HG03342 (cell line): ENCODE measurements around the gene GNB1.
A peak's percentile ranks its signal among the peaks of the same experiment; 100 is the strongest.
"Not testable (repeated sequence)": the region's sequence is repeated elsewhere in the genome, so short reads cannot be mapped to it uniquely, and the experiment has no call there.

Experiments used
- ATAC-seq: cut with Tn5 transposase; IDR thresholded peaks from one replicate; pipeline ENCODE4 v1.9.1; 2021; ENCODE audit warnings: mild to moderate bottlenecking, moderate library complexity; ENCODE audit not compliant: unreplicated experiment

The GNB1 gene

GRCh38 chr1:1892079-1892762, 1.3 kb upstream of the GNB1 start:
- ATAC-seq = no peak

- ATAC-seq = no peak
These were observed 627 bp upstream of the GNB1 start for GRCh38 chr1:1891349-1892078.

- peak; percentile 26 for ATAC-seq
These were observed 911 bp downstream of the GNB1 start for GRCh38 chr1:1889847-1890505.

GRCh38 chr1:1889090-1889750, 1.7 kb downstream of the GNB1 start:
- ATAC-seq = no peak

- not testable (repeated sequence) for ATAC-seq
These were observed 7.0 kb downstream of the GNB1 start for GRCh38 chr1:1883890-1884289.

- no peak for ATAC-seq
These were observed 7.6 kb downstream of the GNB1 start for GRCh38 chr1:1883092-1883873.

GRCh38 chr1:1881727-1882126, 9.2 kb downstream of the GNB1 start:
- ATAC-seq = no peak

GRCh38 chr1:1880617-1881312, 10.1 kb downstream of the GNB1 start:
- no peak for ATAC-seq

- ATAC-seq = no peak
These were observed 10.9 kb downstream of the GNB1 start for GRCh38 chr1:1879942-1880341.

- ATAC-seq = no peak
These were observed 12.9 kb downstream of the GNB1 start for GRCh38 chr1:1877865-1878436.

GRCh38 chr1:1876335-1876930, 14.5 kb downstream of the GNB1 start:
- ATAC-seq = no peak

GRCh38 chr1:1875932-1876331, 15.0 kb downstream of the GNB1 start:
- ATAC-seq = no peak

GRCh38 chr1:1874901-1875300, 16.0 kb downstream of the GNB1 start:
- ATAC-seq = no peak

- ATAC-seq = no peak
These were observed 17.7 kb downstream of the GNB1 start for GRCh38 chr1:1873186-1873585.

GRCh38 chr1:1872329-1872994, 18.4 kb downstream of the GNB1 start:
- no peak for ATAC-seq

GRCh38 chr1:1869469-1869868, 21.4 kb downstream of the GNB1 start:
- no peak for ATAC-seq

GRCh38 chr1:1867164-1867563, 23.7 kb downstream of the GNB1 start:
- ATAC-seq = no peak

- no peak for ATAC-seq
These were observed 27.9 kb downstream of the GNB1 start for GRCh38 chr1:1862905-1863547.
